ENCODE data around the gene ZCCHC13.

DNA sequence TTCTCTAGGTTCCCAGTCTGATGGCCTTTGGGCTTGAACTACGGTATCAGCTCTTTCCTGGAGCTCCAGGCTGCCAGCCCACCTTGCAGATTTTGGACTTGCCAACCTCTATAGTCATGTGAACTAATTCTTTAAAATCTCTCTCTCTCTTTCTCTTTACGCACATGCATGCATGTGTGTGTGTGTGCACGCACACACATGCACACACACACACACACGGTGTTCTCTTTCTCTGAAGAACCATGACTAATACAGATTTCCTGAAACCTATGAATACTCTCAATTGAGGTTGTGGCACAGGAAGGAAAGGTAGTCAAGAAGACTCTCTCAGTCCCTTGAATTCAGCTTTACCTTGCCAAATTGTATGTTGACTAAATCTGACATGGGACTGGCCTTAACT is 6.2 kb upstream of the ZCCHC13 start:
- TF ChIP-seq POLR2A (IDR thresholded peaks at IDR 0.05; ENCODE audit: low read length): no peak
- no peak for TF ChIP-seq HDAC2 (IDR thresholded peaks at IDR 0.05)
- TF ChIP-seq CEBPB (IDR thresholded peaks at IDR 0.05): no peak
- TF ChIP-seq, protein P1, sequence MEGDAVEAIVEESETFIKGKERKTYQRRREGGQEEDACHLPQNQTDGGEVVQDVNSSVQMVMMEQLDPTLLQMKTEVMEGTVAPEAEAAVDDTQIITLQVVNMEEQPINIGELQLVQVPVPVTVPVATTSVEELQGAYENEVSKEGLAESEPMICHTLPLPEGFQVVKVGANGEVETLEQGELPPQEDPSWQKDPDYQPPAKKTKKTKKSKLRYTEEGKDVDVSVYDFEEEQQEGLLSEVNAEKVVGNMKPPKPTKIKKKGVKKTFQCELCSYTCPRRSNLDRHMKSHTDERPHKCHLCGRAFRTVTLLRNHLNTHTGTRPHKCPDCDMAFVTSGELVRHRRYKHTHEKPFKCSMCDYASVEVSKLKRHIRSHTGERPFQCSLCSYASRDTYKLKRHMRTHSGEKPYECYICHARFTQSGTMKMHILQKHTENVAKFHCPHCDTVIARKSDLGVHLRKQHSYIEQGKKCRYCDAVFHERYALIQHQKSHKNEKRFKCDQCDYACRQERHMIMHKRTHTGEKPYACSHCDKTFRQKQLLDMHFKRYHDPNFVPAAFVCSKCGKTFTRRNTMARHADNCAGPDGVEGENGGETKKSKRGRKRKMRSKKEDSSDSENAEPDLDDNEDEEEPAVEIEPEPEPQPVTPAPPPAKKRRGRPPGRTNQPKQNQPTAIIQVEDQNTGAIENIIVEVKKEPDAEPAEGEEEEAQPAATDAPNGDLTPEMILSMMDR (IDR thresholded peaks at IDR 0.05): no peak
- no peak for TF ChIP-seq MAFK (IDR thresholded peaks at IDR 0.05; ENCODE audit: partially characterized antibody)
- TF ChIP-seq, protein P2, sequence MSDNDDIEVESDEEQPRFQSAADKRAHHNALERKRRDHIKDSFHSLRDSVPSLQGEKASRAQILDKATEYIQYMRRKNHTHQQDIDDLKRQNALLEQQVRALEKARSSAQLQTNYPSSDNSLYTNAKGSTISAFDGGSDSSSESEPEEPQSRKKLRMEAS (IDR thresholded peaks at IDR 0.05): no peak
- no peak for TF ChIP-seq EP300 (IDR thresholded peaks at IDR 0.05)
- no peak for TF ChIP-seq CHD2 (IDR thresholded peaks at IDR 0.05; ENCODE audit: low read length, partially characterized antibody)
- no peak for TF ChIP-seq CBX8 (IDR thresholded peaks at IDR 0.05)
- TF ChIP-seq MYC (IDR thresholded peaks at IDR 0.05; ENCODE audit: borderline replicate concordance, low read length): no peak
- TF ChIP-seq RCOR1 (IDR thresholded peaks at IDR 0.05; ENCODE audit: low read depth, low read length): no peak
- TF ChIP-seq, protein P3, sequence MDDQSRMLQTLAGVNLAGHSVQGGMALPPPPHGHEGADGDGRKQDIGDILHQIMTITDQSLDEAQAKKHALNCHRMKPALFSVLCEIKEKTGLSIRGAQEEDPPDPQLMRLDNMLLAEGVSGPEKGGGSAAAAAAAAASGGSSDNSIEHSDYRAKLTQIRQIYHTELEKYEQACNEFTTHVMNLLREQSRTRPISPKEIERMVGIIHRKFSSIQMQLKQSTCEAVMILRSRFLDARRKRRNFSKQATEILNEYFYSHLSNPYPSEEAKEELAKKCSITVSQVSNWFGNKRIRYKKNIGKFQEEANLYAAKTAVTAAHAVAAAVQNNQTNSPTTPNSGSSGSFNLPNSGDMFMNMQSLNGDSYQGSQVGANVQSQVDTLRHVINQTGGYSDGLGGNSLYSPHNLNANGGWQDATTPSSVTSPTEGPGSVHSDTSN (IDR thresholded peaks at IDR 0.05): no peak
- TF ChIP-seq, protein P4, sequence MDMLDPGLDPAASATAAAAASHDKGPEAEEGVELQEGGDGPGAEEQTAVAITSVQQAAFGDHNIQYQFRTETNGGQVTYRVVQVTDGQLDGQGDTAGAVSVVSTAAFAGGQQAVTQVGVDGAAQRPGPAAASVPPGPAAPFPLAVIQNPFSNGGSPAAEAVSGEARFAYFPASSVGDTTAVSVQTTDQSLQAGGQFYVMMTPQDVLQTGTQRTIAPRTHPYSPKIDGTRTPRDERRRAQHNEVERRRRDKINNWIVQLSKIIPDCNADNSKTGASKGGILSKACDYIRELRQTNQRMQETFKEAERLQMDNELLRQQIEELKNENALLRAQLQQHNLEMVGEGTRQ (IDR thresholded peaks at IDR 0.05): no peak
- TF ChIP-seq RAD21 (conservative IDR thresholded peaks at IDR 0.05 in 1 of 2, IDR thresholded peaks at IDR 0.05 in 1 of 2): no peak

Measured in A549 (cell line).